Measurements from ENCODE around the gene SCN1B.

GRCh38 chr19:34988119-34988518, 42.2 kb upstream of the SCN1B start:
- TF ChIP-seq CTCF (IDR thresholded peaks at IDR 0.05; ENCODE audit: insufficient read depth, low read length, poor library complexity, severe bottlenecking) (no peak), EZH2phosphoT487 (conservative IDR thresholded peaks at IDR 0.05; ENCODE audit: low read length) (no peak)
